Activated CD4-positive, CD25-positive, alpha-beta regulatory T cell (primary cell): ENCODE results near the gene SMAD3.

Source experiments
- DNase-seq, 4 experiments: peaks; one replicate each; lab custom pipeline; 2025; lab: John Stamatoyannopoulos, UW

SMAD3 gene

GRCh38 chr15:67196672-67197363, 131.4 kb downstream of the SMAD3 start:
- no peak for DNase-seq

GRCh38 chr15:67197364-67197695, 131.9 kb downstream of the SMAD3 start:
- DNase-seq, result no peak

DNA sequence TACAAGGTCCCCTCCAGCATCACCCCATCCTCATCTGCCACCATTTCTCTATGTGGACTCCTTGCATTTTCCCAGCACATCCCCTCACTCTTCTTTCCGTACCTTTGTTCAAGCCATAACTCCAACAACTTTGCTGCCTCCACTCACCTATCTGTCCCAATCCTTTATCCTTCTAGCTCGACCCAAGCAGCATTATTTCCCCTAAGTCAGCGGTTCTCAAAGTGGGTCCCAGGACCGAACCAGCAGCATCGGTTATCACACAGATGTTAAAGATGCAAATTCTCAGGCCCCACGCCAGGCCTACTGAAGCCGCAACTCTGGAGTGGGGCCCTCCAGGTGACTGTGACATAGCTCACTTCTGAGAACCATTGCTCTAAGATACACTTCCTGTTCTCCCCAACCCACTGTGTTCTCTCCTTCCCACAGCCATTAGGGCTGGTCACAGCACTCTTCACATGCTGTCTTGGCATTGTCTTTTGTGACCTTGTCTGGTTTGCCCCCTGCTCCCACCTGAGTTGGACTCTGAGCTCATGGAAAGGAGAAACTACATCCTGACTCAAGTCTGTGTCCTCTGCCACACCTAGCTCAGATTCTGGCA, 132.9 kb downstream of the SMAD3 start:
- no peak for DNase-seq

- no peak for DNase-seq
Observed at GRCh38 chr15:67199391-67199790, 134.0 kb downstream of the SMAD3 start.

- DNase-seq, result no peak
Observed at GRCh38 chr15:67199881-67200763, 134.7 kb downstream of the SMAD3 start.

GRCh38 chr15:67201136-67201535, 135.7 kb downstream of the SMAD3 start:
- no peak for DNase-seq

DNA sequence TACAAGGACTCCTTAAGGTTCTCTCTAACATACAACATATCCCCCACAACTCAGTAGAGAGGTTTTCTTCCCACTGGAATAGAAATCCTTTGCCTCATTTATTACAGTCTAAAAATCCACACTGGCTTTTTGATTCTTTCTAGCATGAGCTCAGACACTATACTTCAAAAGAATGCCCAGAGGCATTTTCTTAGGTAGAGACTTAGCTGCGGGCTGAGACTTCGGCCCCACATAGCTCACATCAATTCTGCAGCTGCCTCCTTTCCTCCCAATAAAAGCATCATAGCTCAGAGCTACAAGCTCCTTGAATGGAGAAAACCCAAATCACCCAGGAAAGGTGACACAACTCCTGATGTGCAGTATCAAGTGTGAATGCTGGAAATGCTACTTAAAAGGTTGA, 136.7 kb downstream of the SMAD3 start:
- DNase-seq, result no peak

DNA sequence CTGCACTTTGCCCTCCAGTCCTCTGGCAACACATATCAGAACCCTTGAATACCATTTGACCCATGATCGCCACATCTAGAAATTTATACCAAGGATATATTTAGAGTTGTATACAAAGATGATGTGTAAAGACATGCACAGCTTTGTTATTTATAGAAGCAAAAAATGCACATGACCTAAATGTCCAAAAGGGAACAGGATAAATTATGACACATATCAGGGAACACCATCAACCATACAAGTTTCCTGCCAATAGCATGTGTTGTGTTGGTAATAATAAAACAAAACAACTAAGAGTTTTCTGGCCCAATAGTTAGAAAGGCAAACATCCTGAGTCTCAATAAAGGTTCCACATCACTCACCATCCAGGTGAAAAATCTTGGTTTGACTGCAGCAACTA, 137.6 kb downstream of the SMAD3 start:
- no peak for DNase-seq

- no peak for DNase-seq
Observed at GRCh38 chr15:67207555-67208207, 142.3 kb downstream of the SMAD3 start.

DNA sequence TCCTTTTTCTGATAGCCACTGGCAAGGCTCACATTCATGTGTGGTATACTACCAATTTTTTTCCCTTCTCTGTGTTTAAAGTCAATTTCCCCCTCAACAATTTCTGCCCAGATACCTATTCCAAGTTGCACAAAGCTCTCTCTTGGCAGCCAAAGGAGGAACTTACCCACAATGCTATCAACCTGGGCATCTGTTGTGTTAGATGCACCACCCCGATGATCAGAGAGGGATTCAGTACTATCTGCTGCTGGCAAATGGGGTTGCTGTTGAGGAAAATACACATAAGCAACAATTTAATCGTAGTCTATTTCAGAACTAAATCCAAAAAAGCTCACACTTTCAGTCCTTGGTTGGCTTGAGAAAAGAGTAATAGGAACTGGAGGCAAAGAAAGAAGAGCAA, 143.0 kb downstream of the SMAD3 start:
- DNase-seq, result no peak

- no peak for DNase-seq
Observed at GRCh38 chr15:67210555-67211168, 145.3 kb downstream of the SMAD3 start.

DNA sequence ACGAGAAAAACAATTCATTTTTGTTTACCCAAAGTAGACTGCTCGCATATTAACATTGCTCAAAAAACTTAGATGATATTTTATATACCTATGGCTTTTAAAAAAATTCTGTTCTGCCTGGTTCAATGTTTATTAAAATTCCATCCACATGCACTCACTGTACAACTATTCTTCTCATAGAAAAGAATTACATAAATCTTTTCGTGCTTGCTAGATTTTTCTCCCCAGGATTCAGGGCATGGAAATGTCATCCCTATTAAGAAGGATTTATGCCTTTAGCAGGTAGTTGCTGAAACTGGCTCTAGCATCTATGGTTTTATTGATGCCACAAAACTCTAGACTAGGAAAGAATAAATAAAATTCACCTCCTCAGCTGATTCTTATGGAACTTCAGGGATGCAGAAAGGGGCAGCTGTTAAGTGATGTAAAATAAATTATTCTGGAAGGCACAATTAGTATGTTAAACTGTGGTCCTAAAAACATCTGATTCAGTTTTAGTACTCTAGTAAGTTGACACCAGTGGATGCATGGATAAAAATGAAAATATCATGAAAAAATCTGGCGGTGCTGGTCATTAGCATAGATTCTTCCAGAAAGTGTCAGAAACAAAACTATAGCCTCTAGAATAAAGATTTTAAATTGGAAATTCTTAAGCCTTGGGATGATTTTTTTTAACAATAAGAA, 147.4 kb downstream of the SMAD3 start:
- no peak for DNase-seq

GRCh38 chr15:67215102-67215501, 149.7 kb downstream of the SMAD3 start:
- DNase-seq, result no peak

GRCh38 chr15:67216859-67217258, 151.5 kb downstream of the SMAD3 start:
- DNase-seq, result no peak

DNA sequence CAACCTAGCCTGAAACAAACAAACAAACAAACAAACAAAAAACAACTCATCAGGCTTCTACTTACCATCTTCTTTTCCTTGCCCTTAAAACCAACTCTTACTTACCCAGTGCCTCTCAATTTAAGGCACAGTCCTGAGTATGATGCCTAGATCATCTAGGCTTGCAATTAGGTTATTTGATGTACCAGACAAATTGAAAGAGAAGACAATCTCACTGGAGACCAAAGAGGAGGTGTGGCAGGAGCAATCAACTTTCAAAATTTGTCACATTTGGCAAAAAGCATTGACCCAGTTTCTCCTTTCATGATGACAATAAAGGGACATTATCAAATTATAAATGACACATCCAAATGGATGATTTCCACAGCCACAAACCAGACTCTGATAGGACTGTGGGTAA, 153.0 kb downstream of the SMAD3 start:
- no peak for DNase-seq

- no peak for DNase-seq
Observed at GRCh38 chr15:67219288-67219687, 153.9 kb downstream of the SMAD3 start.

- DNase-seq, result no peak
Observed at GRCh38 chr15:67224889-67225288, 159.5 kb downstream of the SMAD3 start.

- no peak for DNase-seq
Observed at GRCh38 chr15:67225336-67225735, 159.9 kb downstream of the SMAD3 start.

DNA sequence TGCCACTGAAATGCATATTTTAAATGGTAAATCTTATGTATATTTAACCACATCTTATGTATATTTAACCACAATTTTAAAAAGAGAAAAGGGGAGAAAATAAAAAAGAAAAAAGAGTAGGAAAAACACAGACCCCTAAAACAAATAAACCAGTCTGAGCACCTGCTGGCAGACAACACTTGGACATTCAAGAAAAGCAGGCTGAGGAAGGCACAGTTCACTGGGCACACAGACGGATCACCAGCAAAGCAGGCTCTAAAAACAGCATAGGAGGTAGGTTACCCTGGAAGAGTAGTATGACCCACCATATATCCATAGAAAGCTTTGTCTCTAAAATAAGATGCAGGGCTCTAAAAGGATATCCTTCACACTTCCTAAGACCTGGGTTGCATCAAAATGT, 162.0 kb downstream of the SMAD3 start:
- DNase-seq, result no peak

DNA sequence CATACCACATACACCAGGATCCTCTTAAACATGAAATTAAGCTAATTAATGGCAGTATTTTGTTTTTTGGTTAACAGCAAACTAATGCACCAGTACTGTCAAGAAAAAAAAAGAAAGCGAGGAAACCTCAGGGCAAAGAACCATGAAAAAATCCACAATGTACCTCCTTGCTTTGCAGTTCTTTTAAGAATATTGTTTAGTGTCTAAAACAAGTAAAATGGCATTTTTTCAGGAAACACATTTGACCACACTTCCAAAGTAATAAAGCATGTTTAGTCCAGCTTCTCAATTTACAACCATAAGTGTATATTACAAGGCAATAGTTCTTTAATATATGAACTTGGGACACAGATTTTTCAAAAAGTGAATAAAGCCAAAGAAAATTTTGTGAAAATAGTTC, 162.4 kb downstream of the SMAD3 start:
- DNase-seq, result no peak

- DNase-seq, result no peak
Observed at GRCh38 chr15:67228286-67228685, 162.9 kb downstream of the SMAD3 start.

GRCh38 chr15:67230504-67230903, 165.1 kb downstream of the SMAD3 start:
- DNase-seq, result no peak
